ENCODE measurements around the gene DAPK2.

DAPK2 gene

GRCh38 chr15:63872759-63873510, 173.3 kb downstream of the DAPK2 start:
- no peak overlapping the region for H3K56ac ChIP-seq (ENCODE audit: low read length)
- no peak overlapping the region for H3K4ac ChIP-seq (ENCODE audit: low read depth, low read length)
- no peaks in the 10 kb centered on the region for H3K79me1 ChIP-seq (ENCODE audit: low read length)
- no peak overlapping the region for H2BK120ac ChIP-seq (ENCODE audit: low read depth, low read length)
- no peaks in the 10 kb centered on the region for H3K79me2 ChIP-seq (ENCODE audit: control insufficient read depth, insufficient read depth, low read length)
- no peak overlapping the region for H3K9ac ChIP-seq (ENCODE audit: low read length)
- no peak overlapping the region for H4K8ac ChIP-seq (ENCODE audit: low read depth, low read length)
- no peaks in the 10 kb centered on the region for H3K4me1 ChIP-seq (ENCODE audit: control insufficient read depth, low read depth, low read length)
- H3K4me3 ChIP-seq (ENCODE audit: low read length), result no peak overlapping the region
- no peak overlapping the region for H2AK5ac ChIP-seq (ENCODE audit: low read length)
- H3K27ac ChIP-seq (ENCODE audit: low read depth, low read length), result no peak overlapping the region
- no peak overlapping the region for H3K18ac ChIP-seq (ENCODE audit: low read length)
- H2BK15ac ChIP-seq (replicated peaks; ENCODE audit: low read depth), result no peak overlapping the region
- no peak overlapping the region for H4K5ac ChIP-seq (ENCODE audit: low read length)
- WGBS (ENCODE audit: extremely low coverage, insufficient coverage, low lambda C conversion rate), result no CpG with 5 or more reads among the region's 8 CpGs
- H3K27me3 ChIP-seq (ENCODE audit: insufficient read depth, low read length, poor library complexity), result no peaks in the 10 kb centered on the region
- peak; percentile 49 for DNase-seq
- H2BK5ac ChIP-seq (ENCODE audit: low read length), result no peak overlapping the region
- H3K4me2 ChIP-seq (ENCODE audit: low read length), result no peak overlapping the region
- no peak overlapping the region for H3K23ac ChIP-seq (ENCODE audit: low read length)
- H3K36me3 ChIP-seq (ENCODE audit: control insufficient read depth, insufficient read depth, low read length), result no peaks in the 10 kb centered on the region

DNA sequence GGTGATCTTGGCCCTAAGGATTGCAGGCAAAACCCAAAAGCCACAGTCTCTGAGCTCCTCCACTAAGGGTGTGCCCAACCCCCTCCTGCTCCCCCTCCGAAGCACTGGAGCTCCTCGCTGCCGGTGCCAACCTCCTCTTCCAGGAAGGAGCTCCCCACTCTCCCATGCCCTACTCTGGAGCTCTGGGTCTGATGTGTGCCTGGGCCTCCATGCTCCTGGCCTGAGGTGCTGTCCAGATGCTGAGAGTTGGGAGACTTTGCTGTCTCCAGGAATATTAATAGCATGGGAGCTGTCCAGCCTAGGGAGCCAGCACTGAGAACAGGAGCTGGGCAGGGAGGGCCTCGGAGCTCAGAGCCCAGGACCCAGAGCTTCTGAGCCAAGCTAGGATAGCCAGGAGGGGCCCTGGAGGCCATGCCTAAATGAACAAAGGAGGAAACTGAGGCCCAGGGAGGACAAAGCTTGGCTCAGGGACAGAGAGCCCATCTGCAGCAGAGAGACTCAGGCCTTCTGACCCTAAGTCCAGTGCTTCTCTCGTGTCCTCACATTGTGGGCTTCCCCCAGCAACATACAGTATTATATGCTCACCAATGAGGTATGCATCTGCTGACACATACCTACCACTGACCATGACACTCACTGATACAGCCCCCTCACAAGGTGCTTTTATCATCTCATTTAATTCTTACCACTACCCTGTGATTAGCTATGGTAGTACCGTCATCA, 175.6 kb downstream of the DAPK2 start:
- no peak overlapping the region for H2BK120ac ChIP-seq (ENCODE audit: low read depth, low read length)
- WGBS (ENCODE audit: extremely low coverage, insufficient coverage, low lambda C conversion rate), result no CpG with 5 or more reads among the region's 6 CpGs
- DNase-seq, result peak; percentile 89

DNA sequence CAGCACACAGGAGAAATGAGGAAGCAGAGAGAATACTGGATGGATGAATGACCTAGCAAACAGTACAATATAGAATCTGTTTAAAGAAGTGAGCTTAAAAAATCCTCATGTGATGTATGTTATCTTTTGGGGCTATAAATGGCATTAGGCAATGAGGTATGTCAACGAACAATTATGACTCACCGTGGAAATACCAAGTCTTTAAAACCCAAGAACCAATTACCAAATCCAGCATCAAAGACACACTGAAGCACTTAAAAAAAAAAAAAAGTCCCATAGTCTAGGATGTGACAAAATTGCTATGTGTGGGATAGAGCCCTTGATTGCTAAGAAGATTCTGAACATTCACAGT, 176.3 kb downstream of the DAPK2 start:
- Histone ChIP-seq H3K23ac (ENCODE audit: low read length) (no peak overlapping the region), H3K36me3 (ENCODE audit: control insufficient read depth, insufficient read depth, low read length) (no peaks in the 10 kb centered on the region), H3K9ac (ENCODE audit: low read length) (no peak overlapping the region), H2BK5ac (ENCODE audit: low read length) (no peak overlapping the region), H4K8ac (ENCODE audit: low read depth, low read length) (no peak overlapping the region), H3K79me1 (ENCODE audit: low read length) (no peaks in the 10 kb centered on the region), H4K5ac (ENCODE audit: low read length) (no peak overlapping the region), H3K18ac (ENCODE audit: low read length) (no peak overlapping the region), H2BK120ac (ENCODE audit: low read depth, low read length) (no peak overlapping the region), H3K4ac (ENCODE audit: low read depth, low read length) (no peak overlapping the region), H2BK15ac (replicated peaks; ENCODE audit: low read depth) (no peak overlapping the region), H3K56ac (ENCODE audit: low read length) (no peak overlapping the region), H3K4me2 (ENCODE audit: low read length) (no peak overlapping the region), H2AK5ac (ENCODE audit: low read length) (no peak overlapping the region), H3K79me2 (ENCODE audit: control insufficient read depth, insufficient read depth, low read length) (no peaks in the 10 kb centered on the region), H3K4me3 (ENCODE audit: low read length) (no peak overlapping the region), H3K27ac (ENCODE audit: low read depth, low read length) (no peak overlapping the region), H3K27me3 (ENCODE audit: insufficient read depth, low read length, poor library complexity) (no peaks in the 10 kb centered on the region), H3K4me1 (ENCODE audit: control insufficient read depth, low read depth, low read length) (no peaks in the 10 kb centered on the region)
- no peak for DNase-seq
- WGBS (ENCODE audit: extremely low coverage, insufficient coverage, low lambda C conversion rate), result no CpG with 5 or more reads among the region's 2 CpGs

More for the DNA sequence above, 175.6 kb downstream of the DAPK2 start:
- Histone ChIP-seq H3K79me1 (ENCODE audit: low read length) (no peaks in the 10 kb centered on the region), H2AK5ac (ENCODE audit: low read length) (no peak overlapping the region), H3K23ac (ENCODE audit: low read length) (no peak overlapping the region), H3K4me1 (ENCODE audit: control insufficient read depth, low read depth, low read length) (no peaks in the 10 kb centered on the region), H3K4me3 (ENCODE audit: low read length) (no peak overlapping the region), H3K4me2 (ENCODE audit: low read length) (no peak overlapping the region), H3K79me2 (ENCODE audit: control insufficient read depth, insufficient read depth, low read length) (no peaks in the 10 kb centered on the region), H3K9ac (ENCODE audit: low read length) (no peak overlapping the region), H3K27me3 (ENCODE audit: insufficient read depth, low read length, poor library complexity) (no peaks in the 10 kb centered on the region), H3K4ac (ENCODE audit: low read depth, low read length) (no peak overlapping the region), H4K5ac (ENCODE audit: low read length) (no peak overlapping the region), H3K36me3 (ENCODE audit: control insufficient read depth, insufficient read depth, low read length) (no peaks in the 10 kb centered on the region), H3K18ac (ENCODE audit: low read length) (no peak overlapping the region), H3K56ac (ENCODE audit: low read length) (no peak overlapping the region), H3K27ac (ENCODE audit: low read depth, low read length) (no peak overlapping the region), H2BK15ac (replicated peaks; ENCODE audit: low read depth) (no peak overlapping the region), H4K8ac (ENCODE audit: low read depth, low read length) (no peak overlapping the region), H2BK5ac (ENCODE audit: low read length) (no peak overlapping the region)

DNA sequence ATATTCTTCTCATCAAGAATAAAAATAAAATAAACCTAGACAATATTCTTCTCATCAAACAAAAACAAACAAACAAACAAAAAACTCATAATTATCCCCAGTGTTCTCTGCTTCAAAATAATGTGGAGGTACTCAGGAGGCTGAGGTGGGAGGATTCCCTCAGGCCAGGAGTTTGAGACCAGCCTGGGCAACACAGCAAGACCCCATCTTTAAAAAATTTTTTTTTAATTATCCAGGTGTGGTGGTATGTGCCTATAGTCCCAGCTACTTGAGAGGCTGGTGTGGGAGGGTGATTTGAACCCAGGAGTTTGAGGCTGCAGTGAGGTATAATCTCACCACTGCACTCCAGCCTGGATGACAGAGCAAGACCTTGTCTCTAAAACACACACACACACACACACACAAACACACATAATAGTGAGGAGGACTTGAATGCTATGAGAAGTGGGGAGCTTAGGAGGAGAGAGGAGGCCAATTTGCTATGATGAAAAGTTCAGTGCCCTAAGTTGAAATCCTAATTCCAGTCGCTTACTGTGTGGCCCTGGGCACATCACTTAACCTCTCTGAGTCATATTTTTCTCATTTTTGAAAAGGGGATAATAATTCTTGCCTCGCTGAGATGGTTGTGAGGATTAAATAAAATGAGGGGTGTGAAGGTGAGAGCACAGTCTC, 176.8 kb downstream of the DAPK2 start:
- no CpG with 5 or more reads among the region's 2 CpGs for WGBS (ENCODE audit: extremely low coverage, insufficient coverage, low lambda C conversion rate)
- Histone ChIP-seq H2BK5ac (ENCODE audit: low read length) (no peak overlapping the region), H3K4me3 (ENCODE audit: low read length) (no peak overlapping the region), H3K23ac (ENCODE audit: low read length) (no peak overlapping the region), H2BK120ac (ENCODE audit: low read depth, low read length) (no peak overlapping the region), H2BK15ac (replicated peaks; ENCODE audit: low read depth) (no peak overlapping the region), H3K4me2 (ENCODE audit: low read length) (no peak overlapping the region), H2AK5ac (ENCODE audit: low read length) (no peak overlapping the region), H3K4ac (ENCODE audit: low read depth, low read length) (no peak overlapping the region), H4K5ac (ENCODE audit: low read length) (no peak overlapping the region), H3K56ac (ENCODE audit: low read length) (no peak overlapping the region), H4K8ac (ENCODE audit: low read depth, low read length) (no peak overlapping the region), H3K18ac (ENCODE audit: low read length) (no peak overlapping the region), H3K27ac (ENCODE audit: low read depth, low read length) (no peak overlapping the region), H3K79me2 (ENCODE audit: control insufficient read depth, insufficient read depth, low read length) (no peaks in the 10 kb centered on the region), H3K4me1 (ENCODE audit: control insufficient read depth, low read depth, low read length) (no peaks in the 10 kb centered on the region), H3K27me3 (ENCODE audit: insufficient read depth, low read length, poor library complexity) (no peaks in the 10 kb centered on the region), H3K36me3 (ENCODE audit: control insufficient read depth, insufficient read depth, low read length) (no peaks in the 10 kb centered on the region), H3K9ac (ENCODE audit: low read length) (no peak overlapping the region), H3K79me1 (ENCODE audit: low read length) (no peaks in the 10 kb centered on the region)
- no peak for DNase-seq

GRCh38 chr15:63864186-63864585, 182.1 kb downstream of the DAPK2 start:
- Histone ChIP-seq H3K56ac (ENCODE audit: low read length) (no peak overlapping the region), H3K79me1 (ENCODE audit: low read length) (no peaks in the 10 kb centered on the region), H4K5ac (ENCODE audit: low read length) (no peak overlapping the region), H3K9ac (ENCODE audit: low read length) (no peak overlapping the region), H2BK5ac (ENCODE audit: low read length) (no peak overlapping the region), H3K4me1 (ENCODE audit: control insufficient read depth, low read depth, low read length) (no peaks in the 10 kb centered on the region), H3K36me3 (ENCODE audit: control insufficient read depth, insufficient read depth, low read length) (no peaks in the 10 kb centered on the region), H3K23ac (ENCODE audit: low read length) (no peak overlapping the region), H3K79me2 (ENCODE audit: control insufficient read depth, insufficient read depth, low read length) (no peaks in the 10 kb centered on the region), H3K4me2 (ENCODE audit: low read length) (no peak overlapping the region), H2BK15ac (replicated peaks; ENCODE audit: low read depth) (no peak overlapping the region), H2BK120ac (ENCODE audit: low read depth, low read length) (no peak overlapping the region), H3K27ac (ENCODE audit: low read depth, low read length) (no peak overlapping the region), H4K8ac (ENCODE audit: low read depth, low read length) (no peak overlapping the region), H3K27me3 (ENCODE audit: insufficient read depth, low read length, poor library complexity) (no peaks in the 10 kb centered on the region), H3K18ac (ENCODE audit: low read length) (no peak overlapping the region), H3K4me3 (ENCODE audit: low read length) (no peak overlapping the region), H3K4ac (ENCODE audit: low read depth, low read length) (no peak overlapping the region), H2AK5ac (ENCODE audit: low read length) (no peak overlapping the region)
- DNase-seq, result no peak
- WGBS (ENCODE audit: extremely low coverage, insufficient coverage, low lambda C conversion rate), result no CpG with 5 or more reads among the region's 3 CpGs
